ENCODE measurements around the gene C12orf50.
"Not testable (repeated sequence)": the region's sequence is repeated elsewhere in the genome, so short reads cannot be mapped to it uniquely, and the experiment has no call there.

Gene C12orf50

GRCh38 chr12:87988534-87988933 is 40.7 kb downstream of the C12orf50 start:
- no peak for DNase-seq (ENCODE audit: low read depth in 1 of 2, low spot score in 1 of 2)

- no peak for DNase-seq (ENCODE audit: low read depth in 1 of 2, low spot score in 1 of 2)
Measured at GRCh38 chr12:87985069-87985675, 44.0 kb downstream of the C12orf50 start.

- DNase-seq (ENCODE audit: low read depth in 1 of 2, low spot score in 1 of 2), result no peak
Measured at GRCh38 chr12:87982208-87982607, 47.0 kb downstream of the C12orf50 start.

- DNase-seq (ENCODE audit: low read depth in 1 of 2, low spot score in 1 of 2), result no peak
Measured at GRCh38 chr12:87981495-87981894, 47.7 kb downstream of the C12orf50 start.

- no peak for DNase-seq (ENCODE audit: low read depth in 1 of 2, low spot score in 1 of 2)
Measured at GRCh38 chr12:87975879-87976278, 53.3 kb downstream of the C12orf50 start.

GRCh38 chr12:87967871-87968270 is 61.3 kb downstream of the C12orf50 start:
- no peak for DNase-seq (ENCODE audit: low read depth in 1 of 2, low spot score in 1 of 2)

- no peak for DNase-seq (ENCODE audit: low read depth in 1 of 2, low spot score in 1 of 2)
Measured at GRCh38 chr12:87960566-87960965, 68.6 kb downstream of the C12orf50 start.

- not testable (repeated sequence) for DNase-seq (ENCODE audit: low read depth in 1 of 2, low spot score in 1 of 2)
Measured at GRCh38 chr12:87954028-87954427, 75.2 kb downstream of the C12orf50 start.

- DNase-seq (ENCODE audit: low read depth in 1 of 2, low spot score in 1 of 2), result no peak
Measured at GRCh38 chr12:87953256-87953860, 75.8 kb downstream of the C12orf50 start.

- DNase-seq (ENCODE audit: low read depth in 1 of 2, low spot score in 1 of 2), result no peak
Measured at GRCh38 chr12:87952850-87953249, 76.4 kb downstream of the C12orf50 start.

GRCh38 chr12:87952223-87952622 is 77.0 kb downstream of the C12orf50 start:
- DNase-seq (ENCODE audit: low read depth in 1 of 2, low spot score in 1 of 2), result no peak

- no peak for DNase-seq (ENCODE audit: low read depth in 1 of 2, low spot score in 1 of 2)
Measured at GRCh38 chr12:87943762-87944161, 85.4 kb downstream of the C12orf50 start.

GRCh38 chr12:87943023-87943422 is 86.2 kb downstream of the C12orf50 start:
- no peak for DNase-seq (ENCODE audit: low read depth in 1 of 2, low spot score in 1 of 2)

- no peak for DNase-seq (ENCODE audit: low read depth in 1 of 2, low spot score in 1 of 2)
Measured at GRCh38 chr12:87939182-87939581, 90.0 kb downstream of the C12orf50 start.

GRCh38 chr12:87935216-87935615 is 94.0 kb downstream of the C12orf50 start:
- DNase-seq (ENCODE audit: low read depth in 1 of 2, low spot score in 1 of 2), result no peak

GRCh38 chr12:87933991-87934390 is 95.2 kb downstream of the C12orf50 start:
- DNase-seq (ENCODE audit: low read depth in 1 of 2, low spot score in 1 of 2), result no peak

GRCh38 chr12:87931812-87932211 is 97.4 kb downstream of the C12orf50 start:
- DNase-seq (ENCODE audit: low read depth in 1 of 2, low spot score in 1 of 2), result no peak

- DNase-seq (ENCODE audit: low read depth in 1 of 2, low spot score in 1 of 2), result no peak
Measured at GRCh38 chr12:87930627-87931026, 98.6 kb downstream of the C12orf50 start.
